H1 (cell line): ENCODE measurements around the gene ADAMTSL2. TPM values are rescaled to one million over a fixed set of nuclear protein-coding genes. Genes with fewer than 3 reads are reported as not detected.

ENCODE experiments used
- MAFK ChIP-seq: IDR thresholded peaks from 2 replicates; pipeline ENCODE4 v1.6.1; 2012; ENCODE audit warnings: low read depth, mild to moderate bottlenecking, improper control_type of control experiment, low read length
- POLR2A ChIP-seq, 2 experiments: IDR thresholded peaks; 1 replicate in 1 of 2; 2 replicates in 1 of 2; pipeline ENCODE4 v1.6.1; 2011; ENCODE audit warnings: low read depth in 2 of 2, low read length in 2 of 2, mild to moderate bottlenecking in 2 of 2; ENCODE audit errors: control extremely low read depth in 1 of 2
- RNF2 ChIP-seq: fragments of 200-900, 300-1000 bp; sonication (generic); IDR thresholded peaks from 2 replicates; pipeline ENCODE4 v1.7.1; 2016; ENCODE audit warnings: borderline replicate concordance, low read depth, mild to moderate bottlenecking, antibody characterized with exemption, low read length; ENCODE audit not compliant: poor library complexity, severe bottlenecking; ENCODE audit errors: missing control alignments
- SP2 ChIP-seq: IDR thresholded peaks from 2 replicates; pipeline ENCODE4 v1.6.1; 2012; ENCODE audit warnings: mild to moderate bottlenecking, low read length, inconsistent platforms
- polyA plus RNA-seq, 7 experiments: library from polyadenylated mRNA; depleted of rRNA in 3 of 7; stranded (reverse) in 5 of 7; unstranded in 2 of 7; fragments of >200 nt in 5 of 7; fragments of 200-250 nt in 2 of 7; gene quantifications; 1 replicate in 5 of 7; 2 replicates in 1 of 7; 4 replicates in 1 of 7; pipeline versions ENCODE4 v1.2.1 to v1.2.3, GENCODE V29; 2011 to 2013; ENCODE audit warnings: missing spikeins in 2 of 7, mixed read lengths in 2 of 7
- total RNA-seq: library from RNA; stranded (reverse); fragmentation: NEBNext Ultra II Directional; extraction: Animal tissue kit (Norgen Biotek cat#: 25700); gene quantifications from 2 replicates; pipeline ENCODE4 v1.2.1, GENCODE V29; 2021

ADAMTSL2 gene
- total and polyA plus RNA-seq, 2 of the 8 experiments (the other 6 are each of a cell fraction or from before 2014, with no cell fraction given), result 0.74 to 0.76 TPM

DNA sequence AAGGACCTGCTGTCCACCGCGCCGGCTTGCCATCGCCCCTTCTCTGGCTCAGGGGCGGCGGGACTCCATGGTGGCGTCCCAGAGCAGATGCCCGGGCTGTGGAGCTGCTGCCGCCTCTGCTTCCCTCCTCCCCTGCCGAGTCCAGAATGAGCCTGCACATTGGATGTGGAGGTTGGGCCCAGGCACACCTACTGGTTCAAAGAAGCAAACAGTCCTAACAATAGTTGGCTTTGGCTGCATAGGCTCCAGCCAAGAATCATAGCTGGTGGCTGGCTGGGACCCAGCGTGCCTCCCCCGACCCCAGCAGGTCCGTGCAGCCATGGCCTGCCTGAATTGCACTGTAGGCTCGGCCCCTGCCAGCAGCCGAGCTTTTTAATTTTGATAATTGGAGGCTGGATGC, 25.8 kb downstream of the ADAMTSL2 start (continued):
- no peak for TF ChIP-seq RNF2
- no peak for TF ChIP-seq MAFK
- no peak for TF ChIP-seq POLR2A (IDR thresholded peaks at IDR 0.05; ENCODE audit: control extremely low read depth in 1 of 2, low read depth in 2 of 2, low read length in 2 of 2)
- no peak for TF ChIP-seq SP2
